Prostate gland (tissue), 2 donors: ENCODE results near the gene FBXO33. TPM values are rescaled to one million over a fixed set of nuclear protein-coding genes. Genes with fewer than 3 reads are reported as not detected.

ENCODE experiments used
- DNase-seq: peaks from one replicate; pipeline ENCODE4 v3.0.0-alpha.2; 2019; ENCODE audit warnings: low spot score
- H3K27ac ChIP-seq, 2 donors: fragments of 200-600 bp; sonication (generic); 2 replicates each; pipeline ENCODE4 v1.5.1; 2017 to 2019
- H3K27me3 ChIP-seq: fragments of 200-600 bp; sonication (generic); replicated peaks from 2 replicates; pipeline ENCODE4 v1.5.1; 2019; ENCODE audit not compliant: insufficient read depth
- H3K36me3 ChIP-seq, 2 donors: fragments of 200-600 bp; sonication (generic); 1 replicate in 1 of 2; 2 replicates in 1 of 2; pipeline versions ENCODE4 v1.5.1 to v1.8.1; 2017 to 2019
- H3K4me1 ChIP-seq: fragments of 200-600 bp; sonication (generic); replicated peaks from 2 replicates; pipeline ENCODE4 v1.5.1; 2019
- H3K4me3 ChIP-seq, 2 donors: fragments of 200-600 bp; sonication (generic); 2 replicates each; pipeline ENCODE4 v1.5.1; 2017 to 2019
- H3K9me3 ChIP-seq: fragments of 200-600 bp; sonication (generic); 2 replicates; pipeline ENCODE4 v1.5.1; 2017
- CTCF ChIP-seq, 4 experiments: fragments of 200-600 bp in 2 of 4; fragments of 450-650 bp in 2 of 4; sonication (generic) in 2 of 4; IDR thresholded peaks; 1 replicate in 3 of 4; 2 replicates in 1 of 4; pipeline ENCODE4 v1.5.1; 2016 to 2019; ENCODE audit warnings: antibody characterized with exemption in 4 of 4, mild to moderate bottlenecking in 2 of 4, moderate library complexity in 2 of 4
- POLR2A ChIP-seq: fragments of 450-650 bp; IDR thresholded peaks from one replicate; pipeline ENCODE4 v1.6.1; 2016; ENCODE audit warnings: antibody characterized with exemption, mild to moderate bottlenecking
- POLR2AphosphoS5 ChIP-seq: sonication (generic); formaldehyde crosslinking; IDR thresholded peaks from one replicate; pipeline ENCODE4 v1.6.1; 2017; ENCODE audit warnings: antibody characterized with exemption
- WGBS: methylation state at CpG from one replicate; pipeline ENCODE4 v1.1.5; 2018; 5-methylcytosine and 5-hydroxymethylcytosine counted together
- intact Hi-C: fragments of 100-400 bp; cut with DNase I; formaldehyde crosslinking; loops from one replicate; pipeline ENCODE4 v1.14.2; 2022
- total RNA-seq, 2 donors: library from RNA; depleted of rRNA; stranded (reverse); fragments of >200 nt; gene quantifications; one replicate each; pipeline ENCODE4 v1.1.0, GENCODE V29; 2016

The FBXO33 gene
- total RNA-seq, 2 donors from 2014 or later: 15.1 to 17.1 TPM

GRCh38 chr14:39370415-39370814, 61.8 kb downstream of the FBXO33 start:
- no peaks in the 10 kb centered on the region for H3K36me3 ChIP-seq
- WGBS: 95% methylated on average over 12 of the region's 12 CpGs
- H3K9me3 ChIP-seq: no peaks in the 10 kb centered on the region
- no peaks in the 10 kb centered on the region for H3K4me1 ChIP-seq
- H3K4me3 ChIP-seq: no peak overlapping the region
- DNase-seq: no peak
- no peaks in the 10 kb centered on the region for H3K27me3 ChIP-seq
- intact Hi-C loops: no loop called here
- no peak overlapping the region for H3K27ac ChIP-seq
- TF ChIP-seq CTCF (IDR thresholded peaks at IDR 0.05) (no peak), POLR2AphosphoS5 (no peak)

- no peaks in the 10 kb centered on the region for H3K9me3 ChIP-seq
- no peak overlapping the region for H3K27ac ChIP-seq
- 81% methylated on average over 2 of the region's 2 CpGs for WGBS
- intact Hi-C loops: loop anchor here (5.0 kb wide), 1 partner anchor 202 kb away; no protein-coding TSS in a partner anchor
- no peaks in the 10 kb centered on the region for H3K27me3 ChIP-seq
- no peaks in the 10 kb centered on the region for H3K36me3 ChIP-seq
- H3K4me3 ChIP-seq: no peak overlapping the region
- TF ChIP-seq POLR2AphosphoS5: no peak
- H3K4me1 ChIP-seq: no peaks in the 10 kb centered on the region
- DNase-seq: no peak
Measured at GRCh38 chr14:39369029-39369428, 63.2 kb downstream of the FBXO33 start.

DNA sequence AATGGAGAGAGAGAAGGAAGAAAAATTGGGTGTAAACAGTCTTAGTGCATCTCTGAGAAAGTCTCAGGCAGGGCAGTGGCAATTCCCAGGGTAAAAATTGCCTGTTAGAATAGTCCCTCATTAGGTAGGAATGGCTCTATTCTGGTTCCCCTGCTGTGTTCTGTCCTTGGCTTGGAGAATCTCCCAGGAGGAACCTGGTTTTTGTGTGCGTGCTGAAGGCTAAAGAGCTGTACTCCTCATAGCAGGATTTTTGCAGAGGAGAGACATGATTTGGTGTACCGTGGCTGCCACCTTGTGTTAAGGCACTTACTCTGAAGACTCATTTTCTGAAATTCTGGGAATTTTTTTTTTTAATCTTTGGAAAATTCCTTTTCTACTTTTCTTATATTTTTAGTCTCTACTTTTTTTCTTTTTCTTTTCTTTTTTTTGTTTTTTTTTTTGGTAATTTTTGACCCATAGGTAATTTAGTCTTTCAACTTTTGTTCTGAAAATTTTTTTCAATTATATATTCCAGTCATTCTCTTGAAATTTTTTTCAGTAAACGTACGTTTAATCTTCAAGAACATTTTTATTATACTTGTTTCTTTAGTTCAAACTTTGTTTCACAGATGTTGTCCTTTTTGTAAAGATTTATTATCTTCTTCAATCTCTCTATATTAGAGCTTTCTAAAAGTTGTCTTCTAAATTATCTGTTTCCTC, 63.8 kb downstream of the FBXO33 start:
- H3K4me3 ChIP-seq: no peak overlapping the region
- no peaks in the 10 kb centered on the region for H3K36me3 ChIP-seq
- no peaks in the 10 kb centered on the region for H3K27me3 ChIP-seq
- intact Hi-C loops: loop anchor here (5.0 kb wide), 1 partner anchor 201 kb away; no protein-coding TSS in a partner anchor
- 54% methylated on average over 4 of the region's 4 CpGs for WGBS
- no peak overlapping the region for H3K27ac ChIP-seq
- no peaks in the 10 kb centered on the region for H3K4me1 ChIP-seq
- DNase-seq: peak; percentile 26
- H3K9me3 ChIP-seq: no peaks in the 10 kb centered on the region
- TF ChIP-seq CTCF (IDR thresholded peaks at IDR 0.05) (peak in 2 of 4 experiments; percentile 43 to 45), POLR2AphosphoS5 (no peak)

GRCh38 chr14:39367387-39367751, 64.9 kb downstream of the FBXO33 start:
- whole genome bisulfite sequencing: 90% methylated on average over 2 of the region's 2 CpGs
- DNase-seq: no peak
- intact Hi-C loops: loop anchor here (2.0 to 5.0 kb wide), 2 partner anchors 200 to 261 kb away; no protein-coding TSS in a partner anchor
- Histone ChIP-seq H3K27me3 (no peaks in the 10 kb centered on the region), H3K9me3 (no peaks in the 10 kb centered on the region), H3K4me3 (no peak overlapping the region), H3K36me3 (no peaks in the 10 kb centered on the region), H3K27ac (no peak overlapping the region), H3K4me1 (no peaks in the 10 kb centered on the region)
- TF ChIP-seq CTCF (IDR thresholded peaks at IDR 0.05) (no peak), POLR2A (no peak), POLR2AphosphoS5 (no peak)

DNA sequence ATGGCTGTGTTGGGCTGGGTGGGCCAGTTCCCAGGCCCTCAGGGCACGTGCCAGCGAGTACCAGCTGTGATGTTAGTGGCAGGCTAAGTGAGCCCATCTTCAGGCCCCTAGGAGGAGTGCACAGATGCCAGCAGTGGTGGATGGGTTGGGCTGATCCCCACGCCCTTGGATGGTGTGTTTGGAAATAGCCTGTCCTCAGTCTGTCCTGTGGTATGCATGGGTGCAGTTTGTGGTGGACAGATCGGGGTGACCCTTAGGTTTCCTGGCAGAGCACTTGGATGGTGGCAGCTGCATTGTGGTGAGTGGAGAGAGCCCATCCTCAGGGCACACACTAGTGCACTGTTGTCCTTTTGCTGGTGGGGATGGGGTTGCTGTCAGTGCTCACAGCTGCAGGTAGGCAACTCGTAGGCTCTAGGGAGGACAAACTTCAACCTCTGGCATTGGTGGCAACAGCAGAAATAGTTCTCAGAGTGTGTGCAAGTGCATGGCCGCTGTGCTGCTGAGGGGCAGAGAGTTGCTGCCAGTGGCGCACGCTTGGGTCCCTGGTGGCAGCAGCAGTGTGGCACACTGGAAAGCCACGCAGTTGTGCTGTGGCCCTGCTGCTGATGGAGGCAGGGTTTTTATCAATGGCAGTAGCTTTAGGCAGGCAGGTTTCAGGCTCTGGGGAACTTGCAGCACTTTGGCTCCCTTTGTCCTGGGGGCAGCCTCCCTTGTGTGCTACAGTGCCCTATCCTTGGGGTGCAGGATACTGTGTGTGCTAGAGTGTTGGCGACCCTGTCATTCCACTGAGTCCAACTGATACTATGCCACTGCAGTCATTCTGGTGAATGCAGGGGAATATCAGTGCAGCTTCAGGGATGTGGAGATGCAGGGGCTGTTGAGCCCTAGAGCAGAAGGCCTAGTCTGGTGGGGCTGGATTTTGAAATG, 65.5 kb downstream of the FBXO33 start:
- no peaks in the 10 kb centered on the region for H3K36me3 ChIP-seq
- intact Hi-C loops: loop anchor here (2.0 to 5.0 kb wide), 2 partner anchors 199 to 260 kb away; no protein-coding TSS in a partner anchor

More for the DNA sequence above, 65.5 kb downstream of the FBXO33 start:
- Histone ChIP-seq H3K27ac (no peak overlapping the region), H3K4me3 (no peak overlapping the region), H3K9me3 (no peaks in the 10 kb centered on the region), H3K27me3 (no peaks in the 10 kb centered on the region), H3K4me1 (no peaks in the 10 kb centered on the region)
- TF ChIP-seq POLR2AphosphoS5 (no peak), CTCF (IDR thresholded peaks at IDR 0.05) (no peak), POLR2A (no peak)
- WGBS: 89% methylated on average over 9 of the region's 10 CpGs
- no peak for DNase-seq
